A549 treated with Mapracorat at 1 μM for 4 hours (cell line): Measurements from ENCODE around the gene MTPN. TPM values are rescaled to one million over a fixed set of nuclear protein-coding genes. Genes with fewer than 3 reads are reported as not detected.

Experiments used
- total RNA-seq: library from RNA; stranded (reverse); fragments of 200-300 nt; extraction: Qiagen RNA extraction; gene quantifications from 5 replicates; pipeline ENCODE4 v1.2.3, GENCODE V29; 2022

Gene MTPN
- 94.8 to 116 TPM (median 108 TPM) in 5 replicates for total RNA-seq

DNA sequence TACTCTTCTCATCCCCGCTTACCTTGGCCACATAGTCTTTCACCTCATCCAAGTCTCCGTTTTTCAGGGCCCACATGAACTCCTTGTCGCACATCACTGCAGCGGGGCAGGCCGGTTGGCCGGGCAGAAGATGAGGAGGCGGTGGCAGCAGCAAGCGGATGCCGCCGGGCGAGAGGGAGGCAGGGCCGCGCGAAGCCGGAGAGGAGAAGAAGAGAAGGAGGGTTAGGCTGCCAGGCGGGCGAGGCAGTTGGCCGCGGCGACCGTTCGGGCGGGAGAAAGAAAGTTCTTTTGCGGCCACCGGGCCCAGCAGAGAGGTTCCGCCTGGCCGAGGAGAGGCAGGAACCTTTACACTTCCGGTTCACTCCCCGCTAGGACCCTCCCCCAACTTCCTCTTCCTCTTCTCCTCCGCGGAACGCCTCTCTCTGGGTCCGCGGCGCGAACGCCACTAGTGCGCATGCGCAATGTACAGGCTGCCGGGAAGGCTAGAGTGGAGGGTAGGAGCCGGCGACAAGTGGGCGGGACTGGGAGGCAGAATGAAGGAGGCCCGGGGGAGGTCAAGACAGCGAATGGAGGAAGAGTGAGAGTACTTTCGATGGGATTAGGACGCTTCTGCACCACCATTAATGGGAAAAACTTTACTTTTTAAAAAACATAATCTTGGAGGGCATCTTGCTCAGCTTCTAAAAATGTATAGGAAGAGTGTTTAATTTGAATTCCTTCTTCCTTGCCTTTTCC lies at the start of gene MTPN:
MTPN (minus strand) TSS at position 353 of the 735 bp plus-strand sequence; CDS start at position 94, 259 bp downstream.

Other genes starting within 250 kb of the MTPN start
- 0.07 to 0.23 TPM in 2 of 5 replicates, not detected in the others for gene SLC13A4, start 249.2 kb downstream of the MTPN start, total RNA-seq
- gene FAM180A, start 228.5 kb downstream of the MTPN start, total RNA-seq, result 0.09 to 0.14 TPM (median 0.11 TPM) in 3 of 5 replicates, not detected in the others